GM18520 (cell line): Measurements from ENCODE around the gene FAM221B.

Experiments
- ATAC-seq: cut with Tn5 transposase; IDR thresholded peaks from one replicate; pipeline ENCODE4 v1.9.1; 2021; ENCODE audit not compliant: unreplicated experiment

The FAM221B gene

GRCh38 chr9:35822926-35823325 lies 5.6 kb downstream of the FAM221B start:
- no peak for ATAC-seq

GRCh38 chr9:35820076-35820475 lies 8.5 kb downstream of the FAM221B start:
- ATAC-seq = no peak

- ATAC-seq = no peak
These were observed 10.2 kb downstream of the FAM221B start for GRCh38 chr9:35818341-35818740.

GRCh38 chr9:35816708-35817107 lies 11.8 kb downstream of the FAM221B start:
- ATAC-seq = no peak

GRCh38 chr9:35814841-35815543 lies 13.5 kb downstream of the FAM221B start, which contains the start of gene HINT2:
Gene HINT2 (minus strand): TSS chr9:35815042. CDS start chr9:35814979, 63 bp downstream.
- ATAC-seq = peak; percentile 62

- peak; percentile 8 for ATAC-seq
These were observed 14.3 kb downstream of the FAM221B start for GRCh38 chr9:35814106-35814840.

GRCh38 chr9:35813434-35814105 lies 15.0 kb downstream of the FAM221B start:
- ATAC-seq = no peak

GRCh38 chr9:35812025-35812602 lies 16.4 kb downstream of the FAM221B start, which contains the start of gene SPAG8:
Gene SPAG8 (minus strand): TSS chr9:35812262. CDS start chr9:35812147, 115 bp downstream.
- ATAC-seq = peak; percentile 63

GRCh38 chr9:35811381-35812024 lies 17.0 kb downstream of the FAM221B start:
- ATAC-seq = no peak

GRCh38 chr9:35810122-35810521 lies 18.4 kb downstream of the FAM221B start:
- ATAC-seq = no peak

- no peak for ATAC-seq
These were observed 20.1 kb downstream of the FAM221B start for GRCh38 chr9:35808433-35808832.

GRCh38 chr9:35806101-35806500 lies 22.4 kb downstream of the FAM221B start:
- no peak for ATAC-seq

GRCh38 chr9:35801328-35802128 lies 27.0 kb downstream of the FAM221B start:
- ATAC-seq = no peak

- no peak for ATAC-seq
These were observed 28.0 kb downstream of the FAM221B start for GRCh38 chr9:35800530-35800929.

GRCh38 chr9:35798658-35799374 lies 29.7 kb downstream of the FAM221B start:
- peak; percentile 52 for ATAC-seq

- ATAC-seq = no peak
These were observed 31.0 kb downstream of the FAM221B start for GRCh38 chr9:35797311-35798109.

GRCh38 chr9:35795695-35796094 lies 32.8 kb downstream of the FAM221B start:
- ATAC-seq = no peak

- ATAC-seq = no peak
These were observed 35.1 kb downstream of the FAM221B start for GRCh38 chr9:35793461-35793860.

- no peak for ATAC-seq
These were observed 35.7 kb downstream of the FAM221B start for GRCh38 chr9:35792826-35793225.
